ENCODE data around the gene VKORC1L1. TPM values are rescaled to one million over a fixed set of nuclear protein-coding genes. Genes with fewer than 3 reads are reported as not detected.
"Not testable (repeated sequence)": the region's sequence is repeated elsewhere in the genome, so short reads cannot be mapped to it uniquely, and the experiment has no call there.

VKORC1L1 gene
- total RNA-seq, 1 donor from 2014 or later = 20.8 TPM

DNA sequence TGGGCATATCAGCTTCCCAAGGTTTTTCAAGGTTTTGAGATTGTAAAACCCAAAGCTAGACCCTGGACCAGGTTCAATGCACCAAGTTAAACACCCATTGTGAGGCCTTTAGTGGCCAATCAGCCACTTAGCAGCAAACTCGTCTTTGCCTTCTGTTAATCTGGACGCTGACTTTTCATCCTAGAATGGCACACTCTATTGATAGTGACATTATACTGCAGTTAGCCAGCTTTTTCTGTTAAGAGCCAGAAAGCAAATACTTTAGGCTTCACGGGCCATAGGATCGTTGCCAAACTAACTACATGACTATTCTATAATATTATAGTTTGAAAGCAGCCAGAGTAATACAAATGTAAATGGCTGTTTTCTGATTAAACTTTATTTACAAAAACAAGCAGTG lies 51.3 kb downstream of the VKORC1L1 start:
- DNase-seq (ENCODE audit: missing footprints) = no peak
- intact Hi-C loops (cut with DNase I) = no loop called here
- no peak for ATAC-seq

DNA sequence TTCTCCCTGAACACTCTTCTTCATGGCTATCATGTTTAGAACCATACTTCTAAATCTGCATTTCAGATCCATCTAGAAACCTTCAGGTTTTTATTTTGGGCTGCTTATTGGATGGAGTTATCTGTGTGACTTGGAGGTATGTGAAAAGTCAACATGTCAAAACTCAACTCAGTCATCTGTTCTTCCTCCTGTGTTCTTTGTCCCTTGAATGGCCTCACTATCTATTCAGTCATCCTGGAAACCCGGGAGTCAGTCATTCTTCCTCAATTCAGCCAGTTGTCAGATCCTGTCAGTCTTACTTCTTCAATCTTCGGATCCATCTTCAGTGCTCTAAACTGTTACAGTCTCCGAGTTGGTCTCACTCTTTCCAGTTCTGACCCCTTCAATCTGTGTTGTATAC lies 52.2 kb downstream of the VKORC1L1 start:
- DNase-seq (ENCODE audit: missing footprints) (no peak), ATAC-seq (no peak)
- intact Hi-C loops (cut with DNase I) = no loop called here

DNA sequence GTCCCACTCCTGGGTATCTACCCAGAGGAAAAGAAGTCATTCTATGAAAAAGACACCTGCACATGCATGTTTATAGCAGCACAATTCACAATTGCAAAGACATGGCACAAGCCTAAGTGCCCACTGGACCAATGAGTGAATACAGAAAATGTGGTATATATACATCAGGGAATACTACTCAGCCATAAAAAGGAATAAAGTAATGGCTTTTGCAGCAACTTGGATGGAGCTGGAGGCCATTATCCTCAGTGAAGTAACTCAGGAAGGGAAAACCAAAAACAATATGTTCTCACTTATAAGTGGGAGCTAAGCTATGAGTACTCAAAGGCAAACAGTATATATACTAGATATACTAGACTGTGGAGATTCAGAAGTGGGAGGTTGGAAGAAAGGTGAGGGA lies 53.7 kb downstream of the VKORC1L1 start:
- ATAC-seq = no peak

DNA sequence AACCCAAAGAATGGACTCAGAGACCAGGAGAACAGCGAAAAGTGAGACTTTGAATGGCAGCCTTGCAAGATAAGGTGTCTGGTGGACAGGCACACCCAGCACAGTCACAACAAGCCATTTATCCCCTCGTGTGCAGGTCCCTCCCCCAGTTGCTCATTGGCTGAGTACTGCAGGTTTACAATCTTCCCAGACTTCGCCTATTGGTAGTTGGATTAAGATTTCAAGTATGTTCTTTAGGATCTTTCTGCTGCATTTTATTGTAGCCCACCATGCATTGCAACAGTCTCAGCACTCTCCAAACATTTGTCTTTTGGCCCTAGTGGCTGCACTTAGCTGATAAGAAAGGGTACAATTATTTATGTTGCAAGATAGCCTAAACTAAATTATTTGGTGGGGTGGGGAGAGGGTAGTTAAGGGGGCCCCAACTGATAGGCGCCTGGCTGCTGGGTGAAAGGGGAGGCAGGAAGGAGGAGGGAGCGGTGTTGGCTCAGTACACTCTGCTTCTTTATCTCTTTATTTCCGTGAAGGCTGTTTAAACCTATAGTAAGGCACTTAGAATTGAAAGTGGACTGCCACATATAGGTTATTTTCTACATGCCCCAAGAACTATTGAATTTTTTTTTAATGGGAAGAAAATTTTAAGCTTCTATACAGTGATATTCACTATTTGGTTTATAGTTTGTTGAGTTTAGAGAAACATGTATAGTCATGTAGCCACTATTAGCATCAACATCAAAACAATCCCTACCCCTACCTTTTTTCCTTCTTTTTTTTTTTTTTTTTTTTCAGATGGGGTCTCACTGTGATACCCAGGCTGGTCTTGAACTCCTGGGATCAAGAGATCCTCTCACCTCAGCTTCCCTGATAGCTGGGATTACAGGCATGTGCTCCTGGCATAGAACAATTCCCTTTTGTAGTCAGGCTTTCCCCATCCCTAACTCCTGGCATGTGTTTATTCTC lies 54.9 kb downstream of the VKORC1L1 start:
- DNase-seq (ENCODE audit: missing footprints) (no peak), ATAC-seq (no peak)
- intact Hi-C loops (cut with DNase I) = no loop called here

More for the DNA sequence above, 53.7 kb downstream of the VKORC1L1 start:
- intact Hi-C loops (cut with DNase I) = no loop called here
- no peak for DNase-seq (ENCODE audit: missing footprints)

- DNase-seq (ENCODE audit: missing footprints) (no peak), ATAC-seq (no peak)
- intact Hi-C loops (cut with DNase I) = no loop called here
Observed at GRCh38 chr7:65931685-65932084, 58.8 kb downstream of the VKORC1L1 start.

- intact Hi-C loops (cut with DNase I) = no loop called here
Observed at GRCh38 chr7:65937296-65937695, 64.4 kb downstream of the VKORC1L1 start.

GRCh38 chr7:65938336-65938895 lies 65.5 kb downstream of the VKORC1L1 start:
- ATAC-seq (no peak), DNase-seq (ENCODE audit: missing footprints) (no peak)
- intact Hi-C loops (cut with DNase I) = no loop called here

More at GRCh38 chr7:65937296-65937695, 64.4 kb downstream of the VKORC1L1 start:
- ATAC-seq (no peak), DNase-seq (ENCODE audit: missing footprints) (no peak)

DNA sequence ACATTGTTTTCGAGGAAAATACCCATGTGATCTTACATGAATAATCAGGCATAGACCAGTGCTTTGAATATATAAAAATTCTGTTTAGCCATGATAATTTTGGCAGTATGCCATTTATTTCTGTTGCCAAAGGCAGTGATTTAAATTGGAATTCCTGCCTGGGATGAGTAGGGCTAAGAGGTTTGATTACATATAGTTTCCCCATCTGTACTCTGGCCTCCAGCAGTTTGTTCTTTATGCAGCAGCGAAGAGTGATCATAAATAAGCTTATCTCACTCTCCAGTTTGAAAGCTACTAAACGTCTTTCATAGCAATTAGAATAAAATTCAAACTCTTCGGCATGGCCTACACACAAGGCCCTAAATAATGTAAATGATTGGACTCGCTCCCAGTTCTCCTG lies 72.9 kb downstream of the VKORC1L1 start:
- ATAC-seq; DNase-seq (ENCODE audit: missing footprints); intact Hi-C loops (cut with DNase I): not testable (repeated sequence)

DNA sequence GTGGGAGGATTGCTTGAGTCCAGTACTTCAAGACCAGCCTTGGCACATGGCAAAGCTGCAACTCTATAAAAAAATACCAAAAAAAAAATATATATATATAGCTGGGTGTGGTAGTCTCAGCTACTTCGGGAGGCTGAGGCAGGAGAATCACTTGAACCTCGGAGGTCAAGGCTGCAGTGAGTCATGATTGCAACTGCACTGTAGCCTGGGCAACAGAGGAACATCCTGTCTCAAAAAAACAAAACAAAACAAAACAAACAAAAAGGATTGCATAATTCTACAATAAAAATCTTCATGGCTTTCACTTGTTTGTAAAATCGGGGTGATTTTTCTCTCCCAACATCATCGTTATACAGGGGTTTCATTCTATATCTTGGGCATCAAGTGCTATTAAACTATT lies 74.0 kb downstream of the VKORC1L1 start:
- intact Hi-C loops (cut with DNase I) = no loop called here
- ATAC-seq (no peak), DNase-seq (ENCODE audit: missing footprints) (no peak)

GRCh38 chr7:65951837-65952578 lies 79.1 kb downstream of the VKORC1L1 start:
- ATAC-seq = no peak
- no peak for DNase-seq (ENCODE audit: missing footprints)
- intact Hi-C loops (cut with DNase I) = no loop called here

- DNase-seq (ENCODE audit: missing footprints) (no peak), ATAC-seq (no peak)
Observed at GRCh38 chr7:65953001-65953720, 80.3 kb downstream of the VKORC1L1 start.

GRCh38 chr7:65953890-65954450 lies 81.1 kb downstream of the VKORC1L1 start:
- no peak for DNase-seq (ENCODE audit: missing footprints)
- intact Hi-C loops (cut with DNase I) = no loop called here
- ATAC-seq = no peak

More at GRCh38 chr7:65953001-65953720, 80.3 kb downstream of the VKORC1L1 start:
- intact Hi-C loops (cut with DNase I) = no loop called here

- ATAC-seq = no peak
- intact Hi-C loops (cut with DNase I) = no loop called here
- DNase-seq (ENCODE audit: missing footprints) = no peak
Observed at GRCh38 chr7:65955718-65956117, 82.8 kb downstream of the VKORC1L1 start.

DNA sequence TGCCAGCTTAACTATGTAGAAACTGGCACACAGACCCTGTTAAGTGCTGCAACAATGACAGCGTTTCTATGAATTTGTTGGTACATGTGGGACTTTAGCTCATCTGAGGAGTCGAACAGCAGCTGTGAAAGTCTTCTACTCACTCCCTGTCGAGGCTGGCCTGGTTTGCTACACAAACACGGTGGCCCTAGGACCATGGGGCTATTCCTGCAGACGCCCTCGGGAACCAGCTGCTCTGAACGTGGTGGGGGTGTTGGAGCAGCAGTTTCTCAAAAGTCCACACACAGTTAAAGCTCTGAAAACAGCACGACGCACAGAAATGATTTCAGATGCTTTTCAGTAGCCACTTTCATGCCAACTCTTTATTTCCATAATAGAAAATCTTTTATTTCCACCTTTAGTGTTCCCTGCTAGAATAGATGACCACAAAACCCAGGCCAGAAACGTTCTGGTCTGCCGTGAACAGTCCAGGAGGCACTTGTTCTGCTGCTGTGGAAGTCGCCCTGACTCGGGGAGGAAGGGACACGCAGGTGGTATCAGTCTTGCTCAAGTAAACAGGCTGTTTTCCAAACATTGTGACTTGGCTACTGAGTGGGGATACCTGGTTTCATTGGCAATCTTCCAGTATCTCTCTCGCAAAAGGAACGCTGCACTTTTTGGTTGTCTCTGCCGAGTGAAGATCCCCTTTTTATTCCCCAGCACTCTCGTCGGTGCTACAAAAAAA lies 87.6 kb downstream of the VKORC1L1 start:
- DNase-seq (ENCODE audit: missing footprints) (no peak), ATAC-seq (no peak)
- intact Hi-C loops (cut with DNase I) = no loop called here

- intact Hi-C loops (cut with DNase I) = no loop called here
- ATAC-seq = no peak
- DNase-seq (ENCODE audit: missing footprints) = no peak
Observed at GRCh38 chr7:65962033-65962432, 89.2 kb downstream of the VKORC1L1 start.

GRCh38 chr7:65964671-65965070 lies 91.8 kb downstream of the VKORC1L1 start:
- DNase-seq (ENCODE audit: missing footprints); ATAC-seq; intact Hi-C loops (cut with DNase I): not testable (repeated sequence)

GRCh38 chr7:65966146-65966545 lies 93.3 kb downstream of the VKORC1L1 start:
- intact Hi-C loops (cut with DNase I) = no loop called here

More at GRCh38 chr7:65966146-65966545, 93.3 kb downstream of the VKORC1L1 start:
- no peak for ATAC-seq
- no peak for DNase-seq (ENCODE audit: missing footprints)

All from Right ventricle myocardium inferior (tissue), 1 donor.